ENCODE data around the gene ZNF107.
"Not testable (repeated sequence)": the region's sequence is repeated elsewhere in the genome, so short reads cannot be mapped to it uniquely, and the experiment has no call there.

ZNF107 gene

DNA sequence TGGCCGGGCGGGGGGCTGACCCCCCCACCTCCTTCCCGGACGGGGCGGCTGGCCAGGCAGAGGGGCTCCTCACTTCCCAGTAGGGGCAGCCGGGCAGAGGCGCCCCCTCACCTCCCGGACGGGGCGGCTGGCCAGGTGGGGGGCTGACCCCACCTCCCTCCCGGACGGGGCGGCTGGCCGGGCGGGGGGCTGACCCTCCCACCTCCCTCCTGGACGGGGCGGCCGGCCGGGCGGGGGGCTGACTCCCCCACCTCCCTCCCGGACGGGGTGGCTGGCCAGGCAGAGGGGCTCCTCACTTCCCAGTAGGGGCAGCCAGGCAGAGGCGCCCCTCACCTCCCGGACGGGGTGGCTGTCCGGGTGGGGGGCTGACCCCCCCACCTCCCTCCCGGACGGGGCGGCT is 72.5 kb downstream of the ZNF107 start:
- DNase-seq = not testable (repeated sequence)

DNA sequence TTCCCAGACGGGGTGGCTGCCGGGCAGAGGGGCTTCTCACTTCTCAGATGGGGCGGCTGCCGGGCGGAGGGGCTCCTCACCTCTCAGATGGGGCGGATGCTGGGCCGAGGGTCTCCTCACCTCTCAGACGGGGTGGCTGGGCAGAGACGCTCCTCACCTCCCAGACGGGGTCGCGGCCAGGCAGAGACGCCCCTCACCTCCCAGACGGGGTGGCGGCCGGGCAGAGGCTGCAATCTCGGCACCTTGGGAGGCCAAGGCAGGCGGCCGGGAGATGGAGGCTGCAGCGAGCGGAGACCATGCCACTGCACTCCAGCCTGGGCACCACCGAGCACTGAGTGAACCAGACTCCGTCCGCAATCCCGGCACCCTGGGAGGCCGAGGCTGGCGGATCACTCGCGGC is 73.0 kb downstream of the ZNF107 start:
- not testable (repeated sequence) for DNase-seq

DNA sequence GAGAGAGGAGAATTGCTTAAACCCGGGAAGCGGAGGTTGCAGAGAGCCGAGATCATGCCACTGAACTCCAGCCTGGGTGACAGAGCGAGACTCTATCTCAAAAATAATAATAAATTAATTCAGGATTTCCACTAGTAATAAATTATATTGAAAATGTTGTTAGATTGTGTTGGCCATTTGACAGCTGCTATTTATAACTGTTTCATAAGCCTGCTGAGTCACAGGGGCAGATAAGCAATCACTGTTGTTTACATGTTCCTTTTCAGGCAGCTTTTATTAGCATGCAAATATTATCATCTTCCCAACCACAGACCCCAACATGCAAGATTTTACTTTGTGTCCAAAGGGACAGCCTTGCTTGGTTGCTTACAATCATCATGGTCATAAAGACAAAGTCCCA is 78.7 kb downstream of the ZNF107 start:
- no peak for DNase-seq

DNA sequence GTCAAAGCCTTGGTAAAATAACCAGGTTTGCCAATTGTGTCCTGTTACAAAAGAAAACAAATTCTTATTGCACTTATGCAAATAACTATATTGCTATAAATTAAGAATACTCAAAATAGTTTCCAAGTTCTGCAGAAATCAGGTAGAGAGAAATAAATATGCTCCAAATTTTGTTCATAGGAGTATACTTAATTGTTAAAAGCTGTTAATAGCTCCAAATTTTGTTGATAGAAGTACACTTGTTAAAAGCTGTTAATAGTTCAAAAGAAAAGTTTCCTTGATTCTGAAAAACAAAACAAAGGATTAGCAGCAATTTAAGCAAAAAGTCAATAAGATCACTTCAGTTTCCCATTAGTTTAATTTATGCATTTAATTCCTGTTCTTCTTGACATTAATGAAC is 81.9 kb downstream of the ZNF107 start:
- DNase-seq = no peak

DNA sequence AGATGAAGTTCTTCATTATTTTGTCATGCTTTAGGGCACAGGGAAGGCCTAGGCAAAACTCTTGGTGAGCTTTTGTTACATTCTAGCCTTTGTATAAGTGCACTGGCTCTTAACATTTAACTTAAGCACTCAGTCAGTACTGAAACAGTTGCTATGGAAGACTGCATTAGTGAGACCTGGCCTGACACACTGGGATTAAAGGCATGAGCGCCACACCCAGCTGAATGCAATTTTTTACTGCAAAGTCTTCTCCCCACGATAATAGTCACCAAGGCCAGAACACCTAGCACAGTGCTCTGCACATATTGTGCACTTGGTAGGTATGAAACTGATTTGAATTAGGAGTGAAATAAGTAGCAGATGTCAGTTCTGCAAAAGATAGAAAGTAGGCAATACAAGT is 87.1 kb downstream of the ZNF107 start:
- no peak for DNase-seq

DNA sequence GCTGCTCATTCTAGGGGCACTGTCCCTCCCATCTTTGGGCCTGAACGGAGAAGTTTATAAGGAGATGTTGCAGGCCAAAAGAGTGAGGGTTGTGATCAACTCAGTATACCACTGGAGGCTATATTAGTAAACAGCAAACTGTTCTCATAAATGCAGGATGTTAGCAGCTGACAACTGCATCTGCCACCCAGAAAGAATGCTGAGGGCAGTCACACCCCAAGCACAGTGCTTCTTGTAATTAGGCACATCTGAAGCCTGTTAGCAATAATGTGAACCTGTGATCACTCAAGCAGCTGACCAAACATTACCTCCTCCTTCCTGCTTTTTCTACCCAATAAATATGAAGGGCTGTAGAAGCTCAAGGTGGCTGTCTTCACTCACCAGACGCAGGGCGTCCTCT is 89.9 kb downstream of the ZNF107 start:
- DNase-seq = no peak

DNA sequence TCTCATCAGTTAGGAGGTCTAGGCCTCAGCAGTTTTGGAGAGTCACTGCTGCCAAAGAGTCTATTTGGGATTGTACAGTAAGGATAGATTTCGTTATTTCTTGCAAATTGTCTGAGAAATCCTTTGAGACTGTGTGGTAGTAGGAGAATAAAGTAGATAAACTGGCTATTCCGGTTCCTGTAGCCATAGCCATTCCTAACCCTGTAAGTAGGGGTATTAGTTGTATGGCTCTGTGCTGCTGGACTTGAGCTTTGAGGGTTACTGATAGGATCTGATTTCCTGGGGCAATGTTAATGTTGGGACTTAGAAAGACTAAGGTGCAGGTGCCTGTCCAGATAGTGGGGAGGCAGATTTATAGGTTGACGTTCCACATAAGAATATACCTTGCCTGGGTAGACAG is 92.2 kb downstream of the ZNF107 start:
- DNase-seq = no peak
